CD4-positive, alpha-beta T cell treated with Interleukin-10 for 1 hour (primary cell): ENCODE results near the gene OTUD3.
"Not testable (repeated sequence)": the region's sequence is repeated elsewhere in the genome, so short reads cannot be mapped to it uniquely, and the experiment has no call there.

Experiments
- DNase-seq: peaks from one replicate; pipeline ENCODE4 v3.0.0-alpha.2; 2020

The OTUD3 gene, protein sequence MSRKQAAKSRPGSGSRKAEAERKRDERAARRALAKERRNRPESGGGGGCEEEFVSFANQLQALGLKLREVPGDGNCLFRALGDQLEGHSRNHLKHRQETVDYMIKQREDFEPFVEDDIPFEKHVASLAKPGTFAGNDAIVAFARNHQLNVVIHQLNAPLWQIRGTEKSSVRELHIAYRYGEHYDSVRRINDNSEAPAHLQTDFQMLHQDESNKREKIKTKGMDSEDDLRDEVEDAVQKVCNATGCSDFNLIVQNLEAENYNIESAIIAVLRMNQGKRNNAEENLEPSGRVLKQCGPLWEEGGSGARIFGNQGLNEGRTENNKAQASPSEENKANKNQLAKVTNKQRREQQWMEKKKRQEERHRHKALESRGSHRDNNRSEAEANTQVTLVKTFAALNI

DNA sequence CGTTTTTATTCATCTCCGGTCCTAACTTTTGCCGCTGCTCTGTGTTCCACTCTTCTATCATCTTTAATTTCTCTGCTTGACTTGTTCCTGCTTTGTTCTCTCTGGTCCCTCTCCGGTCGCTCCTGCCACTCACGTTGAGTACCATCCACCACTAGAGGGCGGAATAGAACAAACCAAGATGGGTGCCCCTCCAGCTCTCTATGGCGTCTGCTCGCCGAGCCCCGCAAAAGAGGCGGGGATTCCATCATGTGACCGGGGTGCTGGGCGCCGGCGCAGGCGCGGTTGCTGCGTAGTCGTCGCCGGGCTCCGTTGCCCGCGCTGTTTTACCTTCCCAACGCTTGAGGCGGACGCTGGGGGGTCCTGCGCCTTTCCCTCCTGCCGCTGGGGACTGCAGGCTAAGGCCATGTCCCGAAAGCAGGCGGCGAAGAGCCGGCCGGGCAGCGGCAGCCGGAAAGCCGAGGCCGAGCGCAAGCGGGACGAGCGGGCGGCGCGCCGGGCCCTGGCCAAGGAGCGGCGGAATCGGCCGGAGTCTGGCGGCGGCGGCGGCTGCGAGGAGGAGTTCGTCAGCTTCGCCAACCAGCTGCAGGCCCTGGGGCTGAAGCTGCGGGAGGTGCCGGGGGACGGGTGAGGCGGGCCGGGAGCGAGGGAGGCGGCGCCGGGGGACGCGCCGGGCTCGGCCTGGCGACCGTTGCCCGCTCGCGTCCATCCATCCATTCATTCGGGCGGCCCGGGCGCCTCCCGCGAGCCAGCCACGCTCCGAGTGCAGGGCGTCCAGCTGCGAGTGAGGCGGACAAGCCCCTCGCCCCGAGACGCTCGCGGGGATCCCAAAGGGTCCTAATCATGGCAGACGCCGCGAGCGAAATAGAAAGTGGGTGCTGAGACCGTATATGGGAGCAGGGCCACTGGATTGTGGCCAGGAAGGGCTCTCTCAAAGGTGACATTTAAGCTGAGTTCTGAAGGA, at the start of gene OTUD3:
Gene OTUD3, plus strand, starts transcription at position 285 of the 961 bp plus-strand sequence. Its CDS starts 119 bp downstream, at position 404.
- peak; percentile 98 for DNase-seq

DNA sequence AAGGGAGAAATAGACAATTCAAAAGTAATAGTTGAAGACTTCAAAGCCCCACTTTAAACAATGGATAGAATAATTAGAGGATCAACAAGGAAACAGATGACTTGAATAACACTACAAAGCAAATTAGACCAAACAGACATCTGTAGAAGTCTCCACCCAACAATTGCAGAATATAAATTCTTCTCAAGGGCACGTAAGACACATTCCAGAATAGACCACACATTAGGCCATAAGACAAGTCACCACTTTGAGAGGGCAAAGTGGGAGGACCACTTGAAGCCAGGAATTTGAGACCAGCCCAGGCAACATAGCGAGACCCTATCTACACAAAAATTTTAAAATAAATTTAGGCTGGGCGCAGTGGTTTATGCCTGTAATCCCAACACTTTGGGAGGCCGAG, 46.6 kb upstream of the OTUD3 start:
- DNase-seq = no peak

DNA sequence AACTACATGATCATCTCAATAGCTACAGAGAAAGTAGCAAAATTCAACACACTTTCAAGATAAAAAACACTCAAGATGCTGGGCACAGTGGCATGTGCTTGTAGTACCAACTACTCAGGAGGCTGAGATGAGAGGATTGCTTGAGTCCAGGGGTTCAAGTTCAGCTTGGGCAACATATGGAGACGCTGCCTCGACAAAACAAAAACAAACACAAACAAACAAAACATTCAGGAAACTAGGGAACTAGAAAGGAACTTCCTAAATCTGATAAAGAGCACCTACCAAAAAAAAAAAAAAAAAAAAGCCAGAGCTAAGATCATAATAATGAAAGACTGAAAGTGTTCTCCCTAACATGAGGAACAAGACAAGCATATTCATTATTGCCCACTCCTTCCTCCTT, 44.3 kb upstream of the OTUD3 start:
- no peak for DNase-seq

DNA sequence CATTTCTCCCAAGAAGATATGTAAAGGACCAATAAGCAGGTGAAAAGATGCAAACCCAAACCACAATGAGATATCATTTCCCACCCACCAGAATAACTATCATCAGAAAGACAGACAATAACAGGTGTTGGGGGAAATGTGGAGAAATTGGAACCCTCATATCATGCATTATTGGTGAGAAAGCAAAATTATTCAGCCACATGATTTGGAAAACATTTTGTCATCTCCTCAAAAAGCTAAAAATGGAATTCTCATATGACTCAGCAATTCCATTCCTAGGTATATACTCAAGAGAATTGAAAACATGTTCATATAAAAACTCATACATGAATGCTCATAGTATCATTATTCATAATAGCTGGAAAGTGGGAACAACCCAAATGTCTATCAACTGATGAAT, 42.0 kb upstream of the OTUD3 start:
- DNase-seq = no peak

DNA sequence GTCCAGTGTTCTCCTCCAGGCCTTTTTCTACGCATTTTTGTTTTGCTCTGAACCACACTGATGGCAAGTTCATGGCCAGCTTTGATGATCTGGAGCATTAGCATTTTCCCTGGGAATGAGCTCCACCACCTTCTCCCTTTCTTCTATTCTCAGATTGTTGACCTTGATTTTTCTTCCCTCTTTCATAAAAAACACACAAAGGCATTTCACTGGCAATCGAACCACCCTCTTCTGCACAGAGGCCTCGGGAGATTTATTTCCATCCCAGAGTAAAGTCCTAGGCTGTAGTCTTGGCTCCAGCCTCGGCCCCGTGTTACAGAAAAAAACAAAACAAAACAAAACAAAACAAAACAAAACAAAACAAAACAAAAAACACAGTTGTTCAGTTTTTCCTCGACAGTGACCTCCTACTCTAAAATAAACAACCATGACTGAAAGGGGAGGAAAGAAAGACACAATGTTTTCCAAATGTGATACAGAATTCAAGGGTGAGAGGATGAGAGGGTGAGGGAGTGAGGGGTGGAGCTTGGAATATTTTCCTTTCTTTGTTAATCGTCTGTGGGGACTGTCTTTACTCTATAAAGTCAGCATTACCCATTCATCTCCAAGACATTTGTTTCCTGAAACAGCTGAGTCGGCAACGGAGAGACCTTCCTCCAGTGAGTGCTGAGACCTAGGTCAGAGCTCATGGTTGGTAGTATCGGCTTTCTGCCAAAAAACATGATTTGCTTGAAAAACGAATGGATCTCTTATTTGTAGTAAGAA, 37.3 kb upstream of the OTUD3 start:
- no peak for DNase-seq

DNA sequence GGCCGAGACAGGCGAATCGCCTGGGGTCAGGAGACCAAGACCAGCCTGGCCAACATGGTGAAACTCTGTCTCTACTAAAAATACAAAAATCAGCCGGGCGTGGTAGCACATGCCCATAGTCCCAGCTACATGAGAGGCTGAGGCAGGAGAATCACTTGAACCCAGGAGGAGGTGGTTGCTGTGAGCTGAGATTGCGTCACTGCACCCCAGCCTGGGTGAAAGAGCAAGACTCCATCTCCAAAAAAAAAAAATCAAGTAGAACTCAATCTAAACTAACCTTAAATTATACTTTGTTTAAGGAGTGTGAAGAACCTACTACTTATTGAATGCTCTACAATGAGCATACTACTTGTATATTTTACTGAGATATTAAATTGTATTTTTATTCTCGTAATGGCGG, 36.6 kb upstream of the OTUD3 start:
- DNase-seq = no peak

DNA sequence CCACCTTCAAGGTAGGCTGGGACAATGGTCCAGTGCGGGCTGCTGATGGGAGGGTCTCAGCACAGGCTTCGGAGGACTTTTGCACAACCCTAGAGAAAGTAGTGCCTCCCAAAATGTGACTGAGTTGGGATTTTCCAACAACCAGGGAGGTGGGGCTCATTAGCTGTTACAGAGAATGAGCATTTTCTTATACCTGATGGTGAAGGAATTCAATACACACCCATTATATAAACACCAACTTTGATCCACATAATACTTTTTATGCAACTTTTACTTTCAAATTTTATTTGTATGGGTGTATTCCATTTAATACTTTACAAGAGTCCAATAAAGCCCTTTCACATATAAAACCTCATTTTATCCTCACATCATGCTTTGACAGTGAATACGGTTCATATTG, 35.9 kb upstream of the OTUD3 start:
- no peak for DNase-seq

DNA sequence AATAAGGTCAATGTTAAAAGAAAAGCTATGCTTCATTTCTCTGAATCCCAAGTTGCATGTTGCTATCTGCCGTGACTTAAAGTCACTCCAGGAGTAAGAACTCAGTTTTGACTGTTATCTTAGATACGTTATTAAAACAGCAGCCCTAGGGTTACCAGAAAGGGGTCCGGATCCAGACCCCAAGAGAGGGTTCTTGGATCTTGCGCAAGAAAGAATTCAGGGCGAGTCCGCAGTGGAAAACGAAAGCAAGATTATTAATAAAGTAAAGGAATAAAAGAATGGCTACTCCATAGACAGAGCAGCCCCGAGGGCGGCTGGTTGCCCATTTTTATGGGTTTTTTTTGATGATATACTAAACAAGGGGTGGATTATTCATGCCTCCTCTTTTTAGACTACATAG, 34.9 kb upstream of the OTUD3 start:
- not testable (repeated sequence) for DNase-seq

DNA sequence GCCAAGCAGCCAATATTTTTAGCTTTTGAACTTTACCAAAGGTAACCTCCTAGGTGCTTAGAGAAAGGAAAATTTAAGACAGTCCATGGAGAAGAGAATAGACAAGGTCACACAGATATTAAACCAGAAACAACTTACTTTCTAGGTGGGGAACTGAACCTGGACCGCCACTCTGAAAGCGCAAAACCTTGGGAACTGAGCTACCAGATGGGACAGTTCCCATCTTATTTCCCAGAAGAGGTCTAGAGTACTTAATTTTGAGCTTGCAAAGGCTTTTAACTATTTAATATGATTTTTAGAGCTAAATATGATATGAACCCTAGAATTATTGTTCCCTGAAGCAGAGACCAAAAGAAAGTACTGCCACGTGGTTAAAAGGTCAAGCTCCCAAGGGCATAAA, 32.9 kb upstream of the OTUD3 start:
- DNase-seq = not testable (repeated sequence)

DNA sequence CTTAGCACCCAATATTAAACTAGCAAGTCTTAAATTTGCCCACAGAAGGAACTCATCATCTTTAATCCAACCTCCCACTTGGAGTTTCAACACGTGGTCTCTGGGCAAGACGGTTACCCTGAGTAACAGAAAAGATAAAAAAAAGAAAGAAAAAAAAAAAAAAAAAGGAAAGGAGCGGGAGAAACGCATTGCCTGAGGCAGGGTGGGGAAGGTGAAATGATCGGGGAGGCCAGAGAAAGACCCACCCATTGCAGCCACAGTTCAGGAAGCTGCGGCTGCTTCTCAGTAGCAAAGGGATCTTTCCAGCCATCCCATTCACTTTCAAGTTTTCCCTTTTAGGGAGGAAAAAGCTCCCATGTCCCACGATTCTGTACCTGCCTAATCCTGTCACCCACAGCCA, 32.0 kb upstream of the OTUD3 start:
- DNase-seq = no peak

DNA sequence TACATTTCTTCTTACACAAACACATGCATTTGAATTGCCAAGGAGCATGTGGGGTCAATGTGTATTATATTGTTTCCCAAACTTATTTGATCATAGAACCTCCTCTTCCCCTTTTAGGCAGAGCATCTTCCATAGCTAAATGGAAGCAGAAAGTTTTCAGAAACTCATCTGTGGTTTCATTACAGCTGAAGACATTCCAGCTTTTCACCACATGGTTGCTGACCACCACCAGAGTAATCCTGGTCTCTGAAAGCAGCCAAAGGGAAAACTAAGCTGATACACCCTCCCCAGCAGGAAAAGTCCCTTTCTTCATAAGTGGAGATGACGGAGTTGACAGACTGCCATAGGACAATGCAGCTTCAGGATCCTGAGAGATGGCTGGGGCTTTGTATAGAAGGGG, 30.2 kb upstream of the OTUD3 start:
- no peak for DNase-seq

DNA sequence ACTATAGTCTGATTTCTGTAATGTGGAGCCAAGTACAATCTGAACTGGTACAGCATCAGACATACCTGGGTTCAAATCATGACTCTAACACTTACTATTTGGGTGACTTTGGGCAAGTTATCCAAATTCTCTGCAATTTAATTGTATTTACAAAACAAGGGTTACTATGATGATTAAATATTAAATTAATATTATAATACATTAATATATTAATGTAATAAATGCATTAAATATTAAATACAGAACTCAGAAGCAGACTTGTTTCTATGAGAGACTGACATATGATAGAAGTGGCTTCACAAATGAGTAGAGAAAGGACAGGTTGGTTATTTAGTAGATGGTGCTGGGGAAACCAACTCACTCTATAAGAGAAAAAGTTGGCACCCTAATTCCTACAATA, 27.3 kb upstream of the OTUD3 start:
- DNase-seq = no peak

DNA sequence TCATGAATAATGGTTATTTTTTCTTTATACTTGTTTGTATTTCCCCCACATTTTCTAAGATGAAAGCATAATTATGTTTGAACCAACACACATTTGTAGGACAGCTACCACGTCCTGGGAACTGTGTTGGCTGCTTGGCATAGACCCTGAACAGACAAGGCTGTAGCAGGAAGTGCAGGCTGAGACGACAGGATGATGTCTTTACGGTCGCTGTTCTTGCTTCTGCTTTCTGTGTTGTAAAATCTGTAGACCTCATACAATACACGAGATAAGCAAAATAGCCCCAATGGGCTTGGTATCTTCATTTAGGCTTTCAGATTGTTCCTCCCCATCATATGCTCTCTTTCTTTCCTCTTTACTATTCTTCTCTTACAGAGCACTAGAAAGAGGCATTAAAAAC, 23.3 kb upstream of the OTUD3 start:
- no peak for DNase-seq

DNA sequence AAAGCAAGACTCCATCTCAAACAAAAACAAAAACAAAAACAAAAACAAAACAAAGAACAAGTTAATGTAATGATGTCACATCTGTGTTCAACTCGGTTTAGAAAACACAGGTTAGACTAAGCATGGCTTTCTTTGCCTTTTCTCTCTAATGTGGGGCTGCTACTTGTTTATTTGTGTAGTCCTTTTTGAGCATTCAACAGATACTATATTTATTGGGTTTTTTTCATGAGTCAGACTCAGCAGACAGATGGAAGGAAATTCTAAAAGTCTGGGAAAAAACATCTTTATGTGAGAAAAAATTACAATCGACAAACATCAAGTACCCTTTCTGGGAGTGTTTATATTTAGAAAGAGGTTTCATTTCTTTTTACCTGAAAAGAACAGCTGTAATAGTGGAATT, 22.3 kb upstream of the OTUD3 start:
- DNase-seq = no peak

DNA sequence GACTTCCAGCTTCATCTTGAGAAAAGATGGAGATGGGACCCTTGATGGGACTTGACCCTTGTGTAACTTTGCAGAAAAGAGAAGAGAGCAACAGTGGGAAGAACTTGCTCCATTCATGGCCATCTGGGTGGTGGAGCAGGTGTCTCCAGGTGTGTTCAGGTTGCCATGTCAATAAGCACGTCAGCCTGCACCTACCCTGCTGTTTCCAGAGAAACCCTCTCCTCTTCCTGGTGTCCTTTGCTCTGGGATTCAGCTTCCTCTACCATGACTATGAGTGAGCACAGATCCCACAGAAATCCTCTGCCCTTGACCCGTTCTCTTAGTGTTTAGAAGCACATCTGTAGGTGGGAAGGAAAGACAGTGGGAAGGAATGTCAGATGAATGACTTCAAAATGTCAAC, 21.8 kb upstream of the OTUD3 start:
- DNase-seq = no peak

DNA sequence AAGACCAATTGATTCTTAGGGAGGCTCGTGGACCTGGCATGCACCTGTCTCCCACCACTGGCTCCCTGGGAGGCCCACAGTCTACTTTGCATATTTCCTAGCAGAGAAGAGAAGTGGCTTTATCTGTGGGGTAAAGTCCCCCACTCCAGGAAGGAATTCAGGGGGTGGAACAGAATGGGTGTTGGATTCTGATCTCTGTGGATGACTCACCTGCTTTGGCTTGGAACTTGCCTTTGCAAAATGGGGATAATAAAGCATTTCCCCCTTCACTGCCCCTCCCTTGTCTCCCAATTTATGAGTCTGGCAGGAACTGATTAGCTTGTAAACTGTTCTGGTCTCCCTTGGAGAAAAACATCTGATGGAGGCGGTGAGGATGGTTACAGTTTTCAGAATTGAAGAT, 21.2 kb upstream of the OTUD3 start:
- DNase-seq = no peak

DNA sequence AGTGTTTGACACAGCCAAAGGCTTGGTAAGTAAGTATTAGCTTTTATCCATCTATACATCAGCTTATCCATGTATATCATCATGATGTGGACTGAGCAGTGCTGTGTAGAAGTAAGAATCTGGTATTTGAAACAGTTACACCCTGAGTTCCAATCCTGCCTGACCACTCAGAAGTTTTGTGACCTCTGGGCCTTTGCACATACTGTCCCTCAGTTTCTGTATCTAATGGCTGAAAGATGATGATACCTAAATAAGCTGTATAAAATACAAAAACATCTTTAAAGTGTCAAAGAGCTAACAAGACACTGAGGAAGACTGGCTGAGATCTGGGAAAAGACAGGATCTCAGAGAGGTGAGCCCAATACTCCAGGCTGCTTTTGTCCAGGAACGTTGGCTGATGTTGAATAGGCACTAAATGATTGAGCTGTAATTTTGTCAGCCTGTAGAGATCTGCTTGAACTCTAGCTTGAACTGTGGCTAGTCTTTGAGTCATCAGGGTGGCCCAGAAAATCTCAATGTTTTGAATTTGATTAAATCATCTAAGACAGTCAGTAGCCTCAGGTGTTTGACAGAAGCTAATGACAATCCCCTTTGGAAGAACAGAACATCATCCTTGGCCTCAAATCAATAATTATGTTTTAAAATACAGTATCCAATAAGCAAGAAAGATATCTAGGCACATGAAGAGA, 20.2 kb upstream of the OTUD3 start:
- DNase-seq = no peak

DNA sequence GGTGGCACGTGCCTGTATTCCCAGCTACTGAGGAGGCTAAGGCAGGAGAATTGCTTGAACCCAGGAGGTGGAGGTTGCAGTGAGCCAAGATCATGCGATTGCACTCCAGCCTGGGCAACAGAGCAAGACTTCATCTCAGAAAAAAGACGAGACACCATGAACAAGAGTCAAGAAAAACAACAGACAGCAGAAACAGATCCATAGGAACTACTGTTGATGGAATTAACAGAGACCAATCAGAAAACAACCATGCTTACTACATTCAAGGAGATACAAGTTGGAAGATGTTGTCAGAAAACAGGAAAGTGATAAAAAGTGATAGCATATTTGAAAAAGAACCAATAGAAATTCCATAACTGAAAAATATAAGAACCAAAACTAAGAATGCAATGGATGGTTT, 19.3 kb upstream of the OTUD3 start:
- no peak for DNase-seq

DNA sequence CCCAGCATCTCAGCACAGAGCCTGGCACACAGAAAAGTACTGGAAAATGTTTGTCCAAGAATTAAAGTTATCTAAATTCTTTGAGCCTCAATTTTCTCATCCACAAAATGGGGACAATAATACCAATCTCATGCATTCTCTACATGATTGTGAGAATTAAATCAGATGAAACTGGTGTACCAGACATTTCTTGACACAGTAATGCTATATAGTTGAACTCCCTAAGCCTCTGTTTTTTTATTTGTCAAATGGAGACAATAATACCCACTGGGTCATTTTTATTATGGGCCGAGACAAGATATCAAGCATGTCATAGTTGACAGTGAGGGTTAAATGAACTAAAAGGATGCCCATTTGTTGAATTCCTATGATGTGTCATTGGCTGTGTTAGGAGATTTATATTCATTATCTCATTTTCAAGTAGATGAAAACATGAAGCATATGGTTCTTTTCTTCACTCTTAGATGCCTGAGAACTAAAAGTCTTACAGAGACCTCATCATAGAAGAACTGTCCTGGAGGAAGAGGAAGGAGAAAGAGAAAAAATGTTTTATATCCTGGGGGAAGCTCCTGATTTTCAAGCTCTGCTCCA, 17.5 kb upstream of the OTUD3 start:
- DNase-seq = no peak

DNA sequence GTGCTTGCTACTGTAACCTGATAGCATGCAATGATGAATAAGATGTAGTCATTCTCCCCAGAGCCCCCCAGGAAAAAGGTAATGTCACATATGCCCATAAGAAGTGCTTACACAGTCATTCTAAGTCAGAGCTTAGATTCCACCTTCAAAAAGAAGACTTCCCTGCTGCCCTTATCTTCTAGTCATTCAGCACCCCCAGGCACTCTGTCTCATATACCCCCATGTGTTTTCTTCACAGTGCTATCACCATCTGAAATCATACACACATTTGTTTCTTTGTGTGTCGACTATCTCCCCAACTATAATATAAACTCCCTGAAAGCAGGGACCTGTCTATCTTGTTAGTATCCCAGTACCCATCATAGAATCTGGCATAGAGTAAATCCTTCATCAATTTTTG, 16.2 kb upstream of the OTUD3 start:
- DNase-seq = no peak

DNA sequence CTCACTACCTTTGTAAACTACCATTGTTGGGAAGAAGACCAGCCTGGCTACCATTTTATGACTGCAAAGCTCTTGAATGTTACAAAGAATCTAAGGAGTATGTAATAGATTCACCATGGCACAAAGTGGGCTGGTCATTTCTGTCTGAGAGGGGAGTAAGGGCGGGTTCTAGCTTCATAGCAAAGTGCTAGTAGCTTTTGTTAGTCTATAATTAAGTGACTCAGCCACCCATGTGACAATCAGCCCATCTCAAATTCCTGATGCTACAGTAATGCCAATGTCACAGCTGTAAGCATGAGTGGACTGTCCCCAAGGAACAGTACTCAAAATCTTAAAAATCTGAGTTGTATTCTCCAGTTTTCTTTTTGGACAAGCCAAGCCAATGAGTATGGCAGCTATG, 15.4 kb upstream of the OTUD3 start:
- DNase-seq = no peak

DNA sequence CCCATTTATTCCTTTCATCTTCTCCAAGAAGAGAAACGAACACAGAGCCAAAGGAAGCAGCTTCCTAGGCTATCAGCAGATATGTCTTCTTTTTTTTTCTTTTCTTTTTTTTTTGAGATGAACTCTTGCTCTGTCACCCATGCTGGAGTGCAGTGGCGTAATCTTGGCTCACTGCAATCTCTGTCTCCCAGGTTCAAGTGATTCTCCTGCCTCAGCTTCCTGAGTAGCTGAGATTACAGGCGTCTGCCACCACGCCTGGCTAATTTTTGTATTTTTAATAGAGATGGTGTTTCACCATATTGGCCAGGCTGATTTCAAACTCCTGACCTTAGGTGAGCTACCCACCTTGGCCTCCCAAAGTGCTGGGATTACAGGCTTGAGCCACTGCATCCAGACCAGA, 13.6 kb upstream of the OTUD3 start:
- DNase-seq = not testable (repeated sequence)
